Measurements from ENCODE around the gene KLHL10. TPM values are rescaled to one million over a fixed set of nuclear protein-coding genes. Genes with fewer than 3 reads are reported as not detected.

Gene KLHL10
- total and polyA plus RNA-seq, 2 experiments from 2014 or later = 0.43 TPM; not detected in 1

- H3K79me2 ChIP-seq = no peaks in the 10 kb centered on the region
- H3K27ac ChIP-seq = no peak overlapping the region
- H3K4me1 ChIP-seq (ENCODE audit: insufficient read depth) = no peaks in the 10 kb centered on the region
- no peak overlapping the region for H3K4me2 ChIP-seq
- no peaks in the 10 kb centered on the region for H3K36me3 ChIP-seq (replicated peaks; ENCODE audit: insufficient read depth, low read depth)
- 93% methylated on average over 6 of the region's 6 CpGs for WGBS (ENCODE audit: low lambda C conversion rate, missing lambda C conversion rate)
- TF ChIP-seq EZH2phosphoT487 (IDR thresholded peaks at IDR 0.05; ENCODE audit: low read depth, severe bottlenecking, unreplicated experiment) (no peak), CTCF (IDR thresholded peaks at IDR 0.05; ENCODE audit: poor library complexity) (no peak), EZH2 (IDR thresholded peaks at IDR 0.05; ENCODE audit: borderline replicate concordance) (no peak)
- no peak overlapping the region for H2AFZ ChIP-seq
- no peak for DNase-seq (ENCODE audit: low spot score)
- H4K20me1 ChIP-seq (ENCODE audit: insufficient read depth, poor library complexity, severe bottlenecking) = no peaks in the 10 kb centered on the region
- no peaks in the 10 kb centered on the region for H3K9me3 ChIP-seq (ENCODE audit: low read depth)
- no peaks in the 10 kb centered on the region for H3K27me3 ChIP-seq
- no peaks in the 10 kb centered on the region for H3K9me2 ChIP-seq (replicated peaks; ENCODE audit: insufficient read depth)
- H3K4me3 ChIP-seq = no peak overlapping the region
These were observed 50.8 kb downstream of the KLHL10 start for GRCh38 chr17:41888332-41888965.

GRCh38 chr17:41891135-41892020 is 53.8 kb downstream of the KLHL10 start:
- WGBS (ENCODE audit: low lambda C conversion rate, missing lambda C conversion rate) = 98% methylated on average over 7 of the region's 7 CpGs
- Histone ChIP-seq H3K4me1 (ENCODE audit: insufficient read depth) (peaks cover 13% of the 10 kb centered on the region), H2AFZ (no peak overlapping the region), H4K20me1 (ENCODE audit: insufficient read depth, poor library complexity, severe bottlenecking) (peaks cover 6% of the 10 kb centered on the region), H3K4me3 (no peak overlapping the region), H3K9me3 (ENCODE audit: low read depth) (no peaks in the 10 kb centered on the region), H3K4me2 (no peak overlapping the region), H3K9me2 (replicated peaks; ENCODE audit: insufficient read depth) (no peaks in the 10 kb centered on the region), H3K36me3 (replicated peaks; ENCODE audit: insufficient read depth, low read depth) (no peaks in the 10 kb centered on the region), H3K27me3 (no peaks in the 10 kb centered on the region), H3K79me2 (no peaks in the 10 kb centered on the region), H3K27ac (peak overlapping the region; percentile 16)
- TF ChIP-seq EZH2 (IDR thresholded peaks at IDR 0.05; ENCODE audit: borderline replicate concordance) (no peak), EZH2phosphoT487 (IDR thresholded peaks at IDR 0.05; ENCODE audit: low read depth, severe bottlenecking, unreplicated experiment) (no peak), CTCF (IDR thresholded peaks at IDR 0.05; ENCODE audit: poor library complexity) (no peak)
- no peak for DNase-seq (ENCODE audit: low spot score)

GRCh38 chr17:41892021-41892376 is 54.4 kb downstream of the KLHL10 start:
- WGBS (ENCODE audit: low lambda C conversion rate, missing lambda C conversion rate) = 97% methylated on average over 4 of the region's 4 CpGs
- Histone ChIP-seq H3K4me3 (no peak overlapping the region), H2AFZ (no peak overlapping the region), H4K20me1 (ENCODE audit: insufficient read depth, poor library complexity, severe bottlenecking) (peaks cover 6% of the 10 kb centered on the region), H3K27ac (peak overlapping the region; percentile 16), H3K79me2 (no peaks in the 10 kb centered on the region), H3K9me3 (ENCODE audit: low read depth) (no peaks in the 10 kb centered on the region), H3K4me1 (ENCODE audit: insufficient read depth) (peaks cover 13% of the 10 kb centered on the region), H3K36me3 (replicated peaks; ENCODE audit: insufficient read depth, low read depth) (no peaks in the 10 kb centered on the region), H3K4me2 (no peak overlapping the region), H3K9me2 (replicated peaks; ENCODE audit: insufficient read depth) (no peaks in the 10 kb centered on the region), H3K27me3 (no peaks in the 10 kb centered on the region)
- TF ChIP-seq EZH2 (IDR thresholded peaks at IDR 0.05; ENCODE audit: borderline replicate concordance) (no peak), EZH2phosphoT487 (IDR thresholded peaks at IDR 0.05; ENCODE audit: low read depth, severe bottlenecking, unreplicated experiment) (no peak), CTCF (IDR thresholded peaks at IDR 0.05; ENCODE audit: poor library complexity) (no peak)
- DNase-seq (ENCODE audit: low spot score) = no peak
